ENCODE results near the gene GAA. TPM values are rescaled to one million over a fixed set of nuclear protein-coding genes. Genes with fewer than 3 reads are reported as not detected.

The GAA gene
- total and polyA plus RNA-seq, 2 donors (not counting 1 experiment from before 2014, with no cell fraction given): 32.3 to 39.4 TPM

DNA sequence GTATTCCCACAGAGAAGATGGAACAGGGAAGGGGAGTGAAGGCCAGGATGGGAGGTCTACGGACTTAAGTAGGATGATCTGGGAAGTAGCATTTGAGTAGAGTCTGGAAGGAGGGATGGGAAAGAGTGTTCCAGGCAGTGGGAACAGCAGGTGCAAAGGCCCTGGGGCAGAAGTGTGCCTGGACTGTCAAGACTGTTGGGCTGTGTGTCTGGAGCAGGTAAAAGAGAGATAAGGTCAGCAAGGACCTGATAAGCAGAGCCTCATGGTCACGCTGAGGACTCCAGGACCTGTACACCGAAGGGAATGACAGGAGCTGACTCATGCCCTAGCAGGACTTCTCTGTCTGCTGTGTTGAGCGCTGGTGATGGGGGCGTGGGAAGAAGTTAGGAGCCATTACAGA lies 67.7 kb downstream of the GAA start:
- no peak overlapping the region for H3K4me2 ChIP-seq (replicated peaks; ENCODE audit: low read depth, low read length, poor library complexity, severe bottlenecking)
- no peak overlapping the region for H3K27ac ChIP-seq (ENCODE audit: low read length in 2 of 2)
- no peak for DNase-seq
- 92% methylated on average over 1 of the region's 5 CpGs for WGBS (ENCODE audit: insufficient coverage)
- intact Hi-C loops (cut with micrococcal nuclease): no loop called here
- Mint-ChIP-seq H3K4me1 (no peaks in the 10 kb centered on the region), H3K9me3 (ENCODE audit: insufficient read depth) (no peaks in the 10 kb centered on the region), H3K27me3 (peaks cover 11% of the 10 kb centered on the region), H3K27ac (no peak overlapping the region), H3K4me3 (no peak overlapping the region)
- no peaks in the 10 kb centered on the region for H3K36me3 ChIP-seq (replicated peaks in 1 of 2; ENCODE audit: control extremely low read depth in 1 of 2, control insufficient read depth in 1 of 2, extremely low read depth in 1 of 2, insufficient read depth in 2 of 2, low read length in 1 of 2)
- no peak overlapping the region for H2AFZ ChIP-seq (ENCODE audit: insufficient read depth, low read depth, low read length, poor library complexity, severe bottlenecking)
- ATAC-seq (ENCODE audit: low read depth): no peak
- ChIA-PET POLR2A (no interaction called here), CTCF (no interaction called here)
- no peaks in the 10 kb centered on the region for H3K79me2 ChIP-seq (ENCODE audit: control insufficient read depth, insufficient read depth, low read length)
- no peaks in the 10 kb centered on the region for H3K4me1 ChIP-seq (ENCODE audit: control insufficient read depth in 2 of 2, insufficient read depth in 2 of 2, low read length in 2 of 2)
- H3K4me3 ChIP-seq (ENCODE audit: control extremely low read depth in 1 of 5, extremely low read depth in 1 of 5, insufficient read depth in 1 of 5, low read depth in 2 of 5, low read length in 4 of 5): no peak overlapping the region
- H3K9me3 ChIP-seq (ENCODE audit: control extremely low read depth in 1 of 3, control insufficient read depth in 2 of 3, insufficient read depth in 1 of 3, low read length in 2 of 3): peaks cover 0 to 3% (median 0%) of the 10 kb centered on the region in 3 donors
- H3K9ac ChIP-seq (ENCODE audit: low read length): no peak overlapping the region
- peaks cover 0 to 9% (median 0%) of the 10 kb centered on the region in 4 experiments for H3K27me3 ChIP-seq (replicated peaks in 1 of 4; ENCODE audit: control extremely low read depth in 1 of 4, control insufficient read depth in 3 of 4, insufficient read depth in 4 of 4, low read length in 3 of 4)
- no peaks in the 10 kb centered on the region for H4K20me1 ChIP-seq (ENCODE audit: control insufficient read depth, insufficient read depth, low read length, poor library complexity, severe bottlenecking)
- no peak for TF ChIP-seq EZH2 (IDR thresholded peaks at IDR 0.05; ENCODE audit: borderline replicate concordance, insufficient read depth, low read depth, low read length, poor library complexity, severe bottlenecking)
- TF ChIP-seq, protein P1, sequence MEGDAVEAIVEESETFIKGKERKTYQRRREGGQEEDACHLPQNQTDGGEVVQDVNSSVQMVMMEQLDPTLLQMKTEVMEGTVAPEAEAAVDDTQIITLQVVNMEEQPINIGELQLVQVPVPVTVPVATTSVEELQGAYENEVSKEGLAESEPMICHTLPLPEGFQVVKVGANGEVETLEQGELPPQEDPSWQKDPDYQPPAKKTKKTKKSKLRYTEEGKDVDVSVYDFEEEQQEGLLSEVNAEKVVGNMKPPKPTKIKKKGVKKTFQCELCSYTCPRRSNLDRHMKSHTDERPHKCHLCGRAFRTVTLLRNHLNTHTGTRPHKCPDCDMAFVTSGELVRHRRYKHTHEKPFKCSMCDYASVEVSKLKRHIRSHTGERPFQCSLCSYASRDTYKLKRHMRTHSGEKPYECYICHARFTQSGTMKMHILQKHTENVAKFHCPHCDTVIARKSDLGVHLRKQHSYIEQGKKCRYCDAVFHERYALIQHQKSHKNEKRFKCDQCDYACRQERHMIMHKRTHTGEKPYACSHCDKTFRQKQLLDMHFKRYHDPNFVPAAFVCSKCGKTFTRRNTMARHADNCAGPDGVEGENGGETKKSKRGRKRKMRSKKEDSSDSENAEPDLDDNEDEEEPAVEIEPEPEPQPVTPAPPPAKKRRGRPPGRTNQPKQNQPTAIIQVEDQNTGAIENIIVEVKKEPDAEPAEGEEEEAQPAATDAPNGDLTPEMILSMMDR (IDR thresholded peaks at IDR 0.05): no peak

Small RNA genes lying within 50 kb of the gene (small RNA-seq; reads per million reads assigned to genes)
- gene AC087741.2 (ENCODE audit: insufficient read length, low read depth, low replicate concordance) (not detected), gene MIR1268B (ENCODE audit: insufficient read length, low read depth, low replicate concordance) (not detected)

Other genes starting within 250 kb of the GAA start
- 2.7 and 3.3 TPM in 2 replicates for gene TBC1D16, start 65.7 kb upstream of the GAA start, total RNA-seq
- gene TBC1D16, start 65.7 kb upstream of the GAA start, polyA plus RNA-seq: 0.82 and 1.2 TPM in 2 replicates
- 1.9 and 3.2 TPM in 2 replicates for gene CCDC40, start 64.9 kb upstream of the GAA start, total RNA-seq
- 0.63 and 1.4 TPM in 2 replicates for gene CCDC40, start 64.9 kb upstream of the GAA start, polyA plus RNA-seq
- 83.4 and 86.0 TPM in 2 replicates for gene EIF4A3, start 45.5 kb downstream of the GAA start, total RNA-seq
- gene EIF4A3, start 45.5 kb downstream of the GAA start, polyA plus RNA-seq: 137 and 251 TPM in 2 replicates
- gene CARD14, start 68.4 kb downstream of the GAA start, total RNA-seq: not detected in 2 replicates
- gene CARD14, start 68.4 kb downstream of the GAA start, polyA plus RNA-seq: 0.33 TPM in 1 of 2 replicates, not detected in the other
- gene SGSH, start 118.8 kb downstream of the GAA start, total RNA-seq: 83.7 and 93.6 TPM in 2 replicates
- gene SGSH, start 118.8 kb downstream of the GAA start, polyA plus RNA-seq: 44.5 and 124 TPM in 2 replicates
- gene SLC26A11, start 118.8 kb downstream of the GAA start, total RNA-seq: 28.5 and 31.4 TPM in 2 replicates
- gene SLC26A11, start 118.8 kb downstream of the GAA start, polyA plus RNA-seq: 10.1 and 13.0 TPM in 2 replicates
- gene RNF213, start 159.3 kb downstream of the GAA start, total RNA-seq: 287 and 299 TPM in 2 replicates
- gene RNF213, start 159.3 kb downstream of the GAA start, polyA plus RNA-seq: 121 and 134 TPM in 2 replicates

Measured in B cell (primary cell).